HUDEP-2 (cell line): ENCODE data around the gene CALCOCO1.
"Not testable (repeated sequence)": the region's sequence is repeated elsewhere in the genome, so short reads cannot be mapped to it uniquely, and the experiment has no call there.

Source experiments
- DNase-seq, 76 experiments: peaks; one replicate each; lab custom pipeline; 2025; ENCODE audit not compliant: unreplicated experiment in 76 of 76; lab: John Stamatoyannopoulos, UW

Gene CALCOCO1

DNA sequence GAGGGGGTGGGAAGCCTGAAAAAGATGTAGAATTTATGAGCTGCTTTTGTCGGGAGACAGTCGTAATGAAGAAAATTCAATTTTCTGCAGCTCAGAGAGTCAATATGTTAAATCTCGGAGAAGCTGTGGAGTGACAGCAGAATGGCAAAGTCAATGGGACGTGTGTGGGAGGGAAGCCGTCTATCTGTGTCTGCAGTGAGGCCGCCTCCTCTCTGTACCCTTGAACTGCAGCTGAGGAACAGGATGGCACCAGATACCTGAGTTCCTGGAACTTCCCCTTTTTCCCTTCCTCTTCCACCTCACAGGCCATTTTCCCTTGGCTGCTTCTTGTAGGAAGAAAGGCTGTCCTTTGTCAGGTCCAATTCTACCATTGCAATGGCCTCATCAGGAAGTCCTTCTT is 9.3 kb upstream of the CALCOCO1 start:
- no peak for DNase-seq

DNA sequence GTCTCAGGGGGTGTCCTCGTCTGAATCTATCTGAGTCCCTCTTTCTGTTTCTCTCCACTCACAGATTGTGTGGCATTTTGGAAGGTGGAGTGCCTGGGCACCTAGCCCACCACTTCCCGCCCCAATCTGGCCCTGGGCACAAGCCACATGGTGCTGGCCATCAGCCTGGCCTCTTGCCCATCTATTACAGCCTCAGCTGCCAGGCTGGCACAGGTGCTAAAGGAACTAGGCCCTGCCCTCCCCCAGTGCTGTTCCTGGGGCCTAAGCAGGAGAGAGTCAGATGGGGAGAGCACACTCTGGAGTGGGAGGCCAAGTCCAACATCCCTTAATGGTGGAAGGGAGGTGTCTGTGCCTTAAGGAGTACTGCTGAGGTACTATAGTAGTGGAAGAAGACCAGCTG is 8.3 kb upstream of the CALCOCO1 start:
- DNase-seq, result no peak

DNA sequence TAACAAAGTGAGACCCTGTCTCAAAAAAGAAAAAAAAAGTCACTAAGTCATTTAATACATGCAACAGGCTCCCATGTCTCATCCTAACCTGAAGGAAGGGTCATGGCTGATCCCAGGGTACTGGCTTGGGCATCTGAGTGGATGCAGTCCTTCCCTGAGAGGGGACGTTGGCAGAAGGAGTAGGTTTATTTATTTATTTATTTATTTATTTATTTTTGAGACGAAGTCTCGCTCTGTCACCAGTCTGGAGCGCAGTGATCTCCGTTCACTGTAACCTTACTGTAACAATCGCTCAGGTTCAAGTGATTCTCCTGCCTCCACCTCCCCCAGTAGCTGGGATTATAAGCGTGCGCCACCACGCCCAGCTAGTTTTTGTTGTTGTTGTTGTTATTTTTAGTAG is 7.2 kb upstream of the CALCOCO1 start:
- DNase-seq, result no peak

DNA sequence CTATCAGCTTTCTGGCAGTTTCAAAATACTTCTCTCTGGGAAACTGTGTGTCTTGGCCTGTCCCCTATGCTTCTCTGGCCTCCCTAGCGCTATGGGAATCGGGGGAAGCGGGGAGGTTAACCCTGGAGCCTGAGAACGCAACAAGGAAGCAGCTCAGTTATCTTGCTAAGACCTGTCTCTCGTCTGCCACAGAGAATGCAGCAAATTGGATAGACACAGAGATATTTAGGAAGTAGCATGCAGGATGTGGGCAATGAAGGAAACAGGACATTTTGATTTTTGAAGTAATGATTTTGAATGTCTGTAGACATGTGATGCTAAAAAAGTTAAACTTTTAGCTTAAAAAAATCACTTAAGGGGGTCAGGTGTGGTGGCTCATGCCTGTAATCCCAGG is 6.6 kb upstream of the CALCOCO1 start:
- no peak for DNase-seq

DNA sequence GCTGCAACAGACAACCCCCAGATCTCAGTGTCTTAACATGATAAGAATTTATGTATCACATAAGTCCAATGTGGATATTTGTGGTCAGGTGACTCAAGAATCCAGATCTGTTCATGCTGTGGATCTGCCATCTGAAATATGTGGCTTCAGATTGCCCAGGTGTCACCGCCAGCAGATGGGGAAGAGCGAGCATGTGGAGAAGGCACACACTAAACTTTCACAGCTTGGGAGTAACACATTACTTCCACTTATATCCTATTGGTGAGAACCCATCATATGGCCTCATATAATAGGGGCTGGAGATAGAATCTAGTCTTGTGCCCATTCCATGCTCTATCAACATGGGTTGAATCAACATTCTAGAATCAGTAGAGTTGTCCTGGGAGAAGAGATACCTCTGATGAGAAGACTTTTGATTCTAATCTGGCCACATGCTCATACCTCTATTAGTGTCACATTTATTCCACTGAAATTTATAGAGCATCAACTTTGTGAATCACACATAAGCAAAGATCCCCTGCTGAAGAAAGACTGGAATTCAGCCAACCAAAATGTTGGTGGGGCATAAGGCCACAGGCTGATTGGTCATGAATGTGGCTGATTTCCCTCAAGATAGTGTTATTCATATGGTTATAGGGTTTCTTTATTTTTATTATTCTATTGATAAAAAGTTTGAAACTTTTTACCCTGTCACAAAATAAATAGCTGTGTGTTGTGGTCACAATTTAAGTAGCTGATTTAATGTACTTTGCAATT is 6.0 kb upstream of the CALCOCO1 start:
- no peak for DNase-seq

DNA sequence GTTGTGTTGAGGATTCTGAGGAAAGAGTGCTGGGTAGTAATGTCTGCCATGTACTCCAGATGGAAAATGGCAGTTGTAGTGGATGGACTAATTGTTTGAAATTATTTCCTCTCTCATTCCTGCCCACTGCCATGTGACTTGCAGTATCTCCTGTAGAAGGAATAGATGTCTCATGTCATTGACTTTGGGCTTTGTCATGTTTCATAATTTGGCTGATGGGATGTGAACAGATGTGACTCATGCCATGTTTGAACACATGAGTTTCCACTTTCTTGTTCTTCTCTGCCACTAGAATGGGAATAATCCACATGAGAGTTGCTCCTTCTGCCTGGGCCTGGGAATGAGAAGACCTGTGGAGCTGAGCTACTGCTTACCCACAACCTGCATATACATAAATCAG is 2.4 kb upstream of the CALCOCO1 start:
- no peak for DNase-seq

DNA sequence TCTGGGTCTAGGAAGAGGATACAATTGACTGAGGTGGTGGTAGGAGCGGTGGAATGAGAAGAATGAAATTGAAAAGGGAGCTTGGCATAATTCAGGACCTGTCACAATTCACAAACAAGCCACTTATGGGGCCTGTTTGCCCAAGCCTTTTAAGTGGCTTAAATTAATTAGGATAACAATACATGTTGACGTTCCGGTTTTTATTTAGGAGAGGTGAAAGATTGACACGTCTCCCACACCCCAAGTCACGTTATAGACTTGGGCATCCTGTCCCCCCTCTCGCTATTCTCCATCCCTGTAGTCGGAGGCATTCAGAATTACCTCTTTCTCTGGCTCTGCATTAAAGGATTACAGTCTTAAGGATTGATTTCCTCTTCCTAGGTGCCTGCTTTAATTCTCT is 954 bp upstream of the CALCOCO1 start:
- no peak for DNase-seq

DNA sequence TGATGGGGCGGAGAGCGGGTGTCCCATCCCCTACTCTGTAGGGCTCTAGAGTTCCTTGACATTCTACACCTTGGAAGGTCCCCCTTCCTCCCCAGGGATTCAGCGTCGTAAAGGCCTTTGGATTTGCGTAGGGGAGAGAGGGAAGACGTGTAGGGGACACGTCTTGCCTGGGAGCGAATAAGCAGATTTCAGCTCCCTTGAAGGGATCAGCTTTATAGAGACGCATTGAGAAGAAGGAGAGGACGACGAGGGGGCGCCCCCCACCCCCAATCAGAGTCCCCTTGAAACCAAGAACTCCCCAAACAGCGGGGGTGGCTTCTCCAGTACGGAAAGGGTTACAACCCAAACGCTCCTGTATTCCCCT is 324 bp downstream of the CALCOCO1 start:
- no peak for DNase-seq

DNA sequence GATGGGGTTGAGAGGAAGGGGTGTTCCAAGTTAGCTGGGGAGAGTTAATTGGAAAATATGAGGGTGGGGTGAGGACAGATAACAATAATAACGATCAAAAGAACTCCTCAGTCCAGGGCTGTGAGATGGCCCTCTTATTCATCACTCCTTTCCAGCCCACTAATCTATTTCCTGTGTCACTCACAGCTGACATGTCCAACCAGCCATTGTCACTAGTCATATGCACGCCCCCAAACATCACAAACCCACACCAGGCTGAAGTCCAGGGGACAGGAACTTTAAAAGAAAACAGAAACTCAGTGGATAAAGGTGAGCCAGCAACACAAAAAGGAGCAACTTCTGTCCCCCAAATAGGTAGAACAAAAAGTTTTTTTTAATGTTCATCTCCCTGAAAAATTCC is 911 bp downstream of the CALCOCO1 start:
- peak in 11 of 76 experiments; percentile 4 to 32 (median 17) for DNase-seq

DNA sequence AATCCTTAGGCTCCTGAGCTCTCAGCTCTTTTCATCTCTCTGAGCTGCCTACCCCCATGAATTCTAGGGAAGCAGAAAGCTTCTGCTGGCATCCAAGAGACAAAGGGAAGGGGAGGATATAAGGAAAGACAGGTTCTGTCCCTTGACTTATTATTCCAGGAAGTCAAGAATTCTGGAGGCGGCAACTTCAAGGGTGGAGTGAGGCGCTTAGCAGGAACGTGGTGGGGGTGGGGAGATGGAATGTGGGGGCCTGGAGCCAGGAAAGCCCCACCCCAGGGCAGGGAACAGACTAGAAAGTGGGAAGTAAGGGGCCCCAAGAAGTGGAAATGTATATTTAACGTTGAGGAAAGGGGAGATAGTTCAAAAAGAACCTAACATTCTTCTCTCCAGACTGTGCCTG is 1.4 kb downstream of the CALCOCO1 start:
- DNase-seq, result no peak

DNA sequence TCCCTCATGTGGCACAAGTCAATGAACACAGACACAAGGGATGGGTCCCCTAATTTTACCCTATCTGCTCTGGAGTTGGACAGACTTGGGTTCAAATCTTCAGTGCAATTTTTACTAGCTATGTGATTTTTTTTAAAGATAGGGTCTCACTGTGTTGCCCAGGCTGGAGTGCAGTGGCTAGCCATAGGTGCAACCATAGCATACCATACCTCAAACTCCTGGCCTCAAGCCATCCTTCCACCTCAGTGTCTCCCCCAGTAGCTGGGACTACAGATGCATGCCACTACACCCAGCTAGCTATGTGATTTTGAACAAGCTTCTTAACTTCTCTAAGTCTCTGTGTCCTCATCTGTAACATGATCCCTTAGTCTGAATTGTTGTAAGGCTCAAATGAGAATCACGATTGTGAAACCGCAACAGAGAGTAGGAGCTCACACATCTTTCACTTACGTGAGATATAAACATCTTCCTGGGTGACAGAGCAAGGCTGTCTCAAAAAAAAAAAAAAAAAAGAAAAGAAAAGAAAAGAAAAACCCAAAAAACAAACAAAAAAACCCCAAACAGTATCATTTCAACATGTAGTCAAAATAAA is 4.7 kb downstream of the CALCOCO1 start:
- DNase-seq, result no peak

DNA sequence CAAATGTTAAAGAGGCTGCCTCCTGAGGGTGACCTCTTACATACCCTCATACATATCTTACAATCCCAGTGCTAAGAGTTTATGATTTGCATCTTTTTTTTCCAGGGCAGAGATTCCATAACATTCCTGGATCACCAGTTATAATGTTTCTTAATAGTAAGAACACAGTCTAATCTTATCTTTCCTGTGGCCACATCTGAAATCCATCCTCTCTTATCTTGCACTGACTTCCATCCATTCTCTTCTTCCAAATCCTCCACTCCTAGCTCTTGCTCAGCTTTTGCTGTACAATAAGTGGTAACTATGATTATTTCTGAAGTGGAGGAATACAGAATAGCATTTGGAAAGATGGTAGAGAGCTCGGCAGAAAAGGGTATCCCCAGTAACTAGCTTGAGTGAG is 6.3 kb downstream of the CALCOCO1 start:
- DNase-seq, result no peak

DNA sequence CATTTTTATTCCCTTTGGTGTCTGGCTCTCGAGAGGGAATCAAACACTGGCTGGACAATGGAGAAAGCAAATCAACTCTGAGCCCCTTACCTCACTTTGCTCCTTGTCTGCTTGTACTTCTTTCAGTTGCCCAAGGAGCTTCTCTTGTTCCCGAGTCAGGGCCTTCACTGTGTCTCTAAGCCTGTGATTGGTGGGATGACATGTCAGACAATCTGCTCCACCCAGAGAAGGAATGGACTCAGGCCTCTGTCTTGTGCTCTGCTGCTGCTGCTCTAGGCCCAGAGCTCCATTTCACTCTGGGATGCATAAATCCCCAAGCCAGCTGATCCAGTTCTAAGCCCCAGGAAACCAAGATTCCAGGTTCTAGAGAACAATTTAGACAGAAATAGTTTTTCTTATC is 7.6 kb downstream of the CALCOCO1 start:
- DNase-seq, result no peak

DNA sequence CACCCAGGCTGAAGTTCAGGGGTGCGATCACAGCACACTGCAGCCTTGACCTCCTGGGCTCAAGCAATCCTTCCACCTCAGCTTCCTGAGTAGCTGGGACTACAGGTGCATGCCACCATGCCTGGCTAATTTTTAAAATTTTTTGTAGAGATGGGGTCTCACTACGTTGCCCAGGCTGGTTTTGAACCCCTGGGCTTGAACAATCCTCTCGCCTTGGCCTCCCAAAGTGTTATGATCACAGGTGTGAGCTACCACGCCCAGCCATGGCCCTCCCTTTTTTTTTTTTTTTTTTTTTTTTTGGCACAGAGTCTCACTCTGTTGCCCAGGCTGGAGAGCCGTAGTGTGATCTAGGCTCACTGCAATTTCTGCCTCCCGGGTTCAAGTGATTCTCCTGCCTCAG is 8.7 kb downstream of the CALCOCO1 start:
- DNase-seq, result not testable (repeated sequence)

DNA sequence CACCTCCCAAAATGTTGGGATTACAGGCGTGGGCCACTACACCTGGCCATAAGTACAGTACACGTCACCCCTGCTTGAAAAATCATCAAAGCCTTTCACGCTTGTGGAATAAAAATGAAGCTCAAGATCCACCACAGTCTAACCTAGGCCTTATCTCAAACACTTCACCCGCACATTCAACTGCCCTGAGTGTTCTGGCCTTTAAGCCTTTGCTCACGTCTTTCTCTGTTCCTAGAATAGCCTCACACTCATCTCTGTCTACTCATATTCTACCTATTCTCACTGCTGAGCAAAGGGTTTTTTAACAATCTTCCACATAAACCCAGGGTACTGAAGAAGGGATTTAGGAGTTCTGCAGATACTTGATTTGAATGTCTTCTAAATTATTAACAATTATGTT is 9.9 kb downstream of the CALCOCO1 start:
- no peak for DNase-seq

DNA sequence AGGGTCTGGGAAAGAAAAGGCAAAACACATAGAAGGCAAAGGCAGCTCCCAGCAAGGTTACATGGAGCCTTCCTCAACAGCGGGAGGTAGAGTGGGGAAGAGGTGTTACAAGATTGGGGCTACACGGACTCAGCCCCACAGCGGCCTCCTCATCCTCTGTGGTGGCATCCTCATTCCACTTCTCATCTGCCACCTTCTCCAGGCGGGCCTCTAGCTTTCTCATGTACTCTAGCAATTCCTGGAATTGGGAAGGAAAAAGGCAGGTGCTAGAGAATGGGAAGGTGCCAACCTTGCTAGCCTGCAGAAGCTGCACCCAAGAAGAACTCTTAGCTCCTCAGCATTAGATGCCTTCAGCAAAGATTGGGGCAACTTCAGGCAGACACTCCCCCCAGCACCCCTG is 13.2 kb downstream of the CALCOCO1 start:
- DNase-seq, result no peak

DNA sequence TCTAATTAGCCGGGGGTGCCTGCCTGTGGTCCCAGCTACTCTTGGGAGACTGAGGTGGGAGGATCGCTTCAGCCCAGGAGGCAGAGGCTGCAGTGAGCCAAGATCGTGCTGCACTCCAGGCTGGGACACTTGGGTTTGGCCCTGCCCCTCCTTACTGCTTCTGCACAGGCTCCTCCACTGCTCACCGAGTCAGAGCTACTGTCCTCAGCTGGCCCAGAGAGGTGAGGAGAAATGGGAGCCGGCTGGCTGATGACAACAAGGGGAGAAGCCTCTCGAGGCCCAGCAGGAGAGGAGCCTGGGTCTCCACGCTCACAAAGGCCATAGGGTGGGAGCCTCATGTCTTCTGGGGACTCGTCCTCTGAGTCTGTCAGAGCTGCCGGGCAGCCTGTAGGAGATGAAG is 13.7 kb downstream of the CALCOCO1 start:
- DNase-seq, result no peak

DNA sequence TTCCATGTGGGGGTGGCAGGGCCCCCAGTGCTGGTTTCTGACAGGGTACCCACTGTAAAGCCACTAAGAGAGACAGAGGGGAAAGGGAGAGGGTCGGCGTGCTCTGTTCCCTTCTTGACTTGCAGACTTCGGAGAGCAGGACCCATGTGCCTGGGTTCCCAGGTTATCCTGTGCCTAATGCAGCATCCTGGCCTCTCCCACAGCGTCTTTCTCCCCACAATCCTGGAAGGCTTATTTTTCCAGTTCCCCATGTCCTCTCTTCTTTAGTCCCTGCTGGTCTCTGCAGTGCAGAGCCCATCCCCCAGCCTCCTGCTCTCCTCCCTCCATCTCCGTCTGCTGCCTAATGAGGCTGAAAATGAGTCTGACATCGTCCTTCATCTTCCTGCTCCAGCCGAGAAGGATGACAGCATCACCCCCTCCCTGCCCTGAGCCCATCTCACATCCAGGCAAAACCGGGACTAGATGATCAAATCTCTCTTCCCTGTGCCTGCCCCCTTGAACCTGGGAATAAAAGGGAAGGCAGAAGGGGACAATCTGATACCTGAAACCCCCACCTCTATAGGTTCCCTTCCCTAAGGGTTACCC is 15.1 kb downstream of the CALCOCO1 start:
- no peak for DNase-seq

DNA sequence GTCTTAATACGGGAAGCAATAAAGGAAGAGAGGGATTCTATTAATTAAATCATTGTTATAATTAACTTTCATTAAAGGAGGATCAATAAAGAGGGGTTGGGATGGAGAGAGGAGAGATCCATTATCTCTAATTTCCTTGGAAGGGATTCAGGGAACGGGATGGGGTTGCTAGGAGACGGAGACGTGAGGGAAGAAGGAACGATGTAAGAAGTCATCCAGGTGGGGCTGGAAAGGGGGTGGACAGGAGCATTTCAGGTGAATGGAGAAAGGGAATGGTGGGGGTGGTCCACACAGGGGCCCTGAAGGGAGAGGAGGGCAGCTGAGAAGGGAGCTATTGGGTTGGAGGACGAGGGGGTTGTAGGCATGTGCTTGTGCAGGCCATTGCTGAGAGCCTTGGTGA is 17.2 kb downstream of the CALCOCO1 start:
- DNase-seq, result no peak

DNA sequence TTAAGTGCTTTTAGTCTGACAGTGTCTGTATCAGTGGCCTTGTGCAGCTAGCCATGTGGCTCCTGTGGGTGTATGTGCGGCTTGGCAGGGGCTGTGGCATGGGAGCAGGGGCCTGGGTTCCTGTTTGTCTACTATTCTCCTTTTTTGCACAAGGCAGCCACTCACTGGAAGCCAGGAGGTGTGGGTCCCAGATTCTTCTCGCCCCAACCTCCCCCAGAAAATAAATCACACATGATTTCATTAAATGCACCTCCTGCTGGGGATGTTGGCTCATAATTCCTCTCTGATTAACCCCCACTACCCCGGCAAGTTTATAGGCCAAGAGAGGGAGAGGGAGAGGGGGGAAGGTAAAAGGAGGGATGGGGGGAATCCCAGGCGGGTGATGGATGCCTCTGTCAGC is 17.6 kb downstream of the CALCOCO1 start:
- DNase-seq, result no peak

DNA sequence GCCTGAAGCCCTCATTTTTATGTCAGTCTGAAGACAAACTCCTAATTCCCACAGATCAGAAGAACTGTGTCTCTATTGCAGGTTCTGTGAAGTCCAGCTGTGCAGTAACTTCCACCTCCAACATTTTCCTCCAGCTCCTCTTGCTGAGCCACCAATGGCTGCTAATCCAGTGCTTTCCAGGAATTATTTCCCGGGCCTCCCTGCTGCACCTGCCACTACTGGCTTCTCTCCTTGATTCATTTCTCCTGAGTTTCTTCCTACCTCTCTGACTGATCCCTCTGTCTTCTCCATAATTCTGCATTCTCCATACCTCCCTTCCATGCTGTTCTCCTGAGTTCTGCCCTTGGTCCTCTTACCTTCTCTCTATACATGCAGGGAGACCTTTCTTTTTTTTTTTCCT is 21.2 kb downstream of the CALCOCO1 start:
- no peak for DNase-seq

DNA sequence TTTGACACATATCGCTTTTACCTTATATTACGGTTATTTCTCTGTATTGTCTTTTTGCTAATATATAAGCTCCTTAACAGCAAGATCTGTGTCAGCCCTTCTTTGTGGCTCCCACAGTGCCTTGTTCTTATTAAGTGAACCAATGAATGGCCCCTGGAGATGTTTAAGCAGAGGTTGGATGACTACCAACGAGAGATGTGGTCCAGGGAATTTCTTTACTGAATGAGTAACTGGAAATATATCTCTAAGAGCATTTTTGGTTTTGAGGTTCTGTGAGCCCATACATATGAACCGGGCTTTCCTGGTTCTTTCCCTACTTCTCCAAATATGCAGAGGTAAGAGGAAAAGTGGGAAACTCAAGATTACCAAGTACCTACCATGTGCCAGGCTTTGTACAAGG is 23.5 kb downstream of the CALCOCO1 start:
- no peak for DNase-seq
